ENCODE results near the gene ILK. TPM values are rescaled to one million over a fixed set of nuclear protein-coding genes. Genes with fewer than 3 reads are reported as not detected.

The ILK gene
- total RNA-seq, 1 experiment from 2014 or later: 92.3 TPM

- no TSS peak for BruUV-seq (replicated peaks)
- Mint-ChIP-seq H3K4me1 (ENCODE audit: insufficient read depth, unreplicated experiment) (peaks cover under 1% of the 10 kb centered on the region), H3K36me3 (ENCODE audit: insufficient read depth, unreplicated experiment) (peaks cover 10% of the 10 kb centered on the region), H3K27ac (ENCODE audit: low read depth, unreplicated experiment) (no peak overlapping the region), H3K4me3 (ENCODE audit: unreplicated experiment) (no peak overlapping the region), H3K27me3 (ENCODE audit: insufficient read depth, unreplicated experiment) (no peaks in the 10 kb centered on the region), H3K9me3 (ENCODE audit: unreplicated experiment) (no peaks in the 10 kb centered on the region)
- no peak for DNase-seq (ENCODE audit: unreplicated experiment)
- TF ChIP-seq, protein P1, sequence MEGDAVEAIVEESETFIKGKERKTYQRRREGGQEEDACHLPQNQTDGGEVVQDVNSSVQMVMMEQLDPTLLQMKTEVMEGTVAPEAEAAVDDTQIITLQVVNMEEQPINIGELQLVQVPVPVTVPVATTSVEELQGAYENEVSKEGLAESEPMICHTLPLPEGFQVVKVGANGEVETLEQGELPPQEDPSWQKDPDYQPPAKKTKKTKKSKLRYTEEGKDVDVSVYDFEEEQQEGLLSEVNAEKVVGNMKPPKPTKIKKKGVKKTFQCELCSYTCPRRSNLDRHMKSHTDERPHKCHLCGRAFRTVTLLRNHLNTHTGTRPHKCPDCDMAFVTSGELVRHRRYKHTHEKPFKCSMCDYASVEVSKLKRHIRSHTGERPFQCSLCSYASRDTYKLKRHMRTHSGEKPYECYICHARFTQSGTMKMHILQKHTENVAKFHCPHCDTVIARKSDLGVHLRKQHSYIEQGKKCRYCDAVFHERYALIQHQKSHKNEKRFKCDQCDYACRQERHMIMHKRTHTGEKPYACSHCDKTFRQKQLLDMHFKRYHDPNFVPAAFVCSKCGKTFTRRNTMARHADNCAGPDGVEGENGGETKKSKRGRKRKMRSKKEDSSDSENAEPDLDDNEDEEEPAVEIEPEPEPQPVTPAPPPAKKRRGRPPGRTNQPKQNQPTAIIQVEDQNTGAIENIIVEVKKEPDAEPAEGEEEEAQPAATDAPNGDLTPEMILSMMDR (IDR thresholded peaks at IDR 0.05; ENCODE audit: unreplicated experiment): no peak
- ChIA-PET POLR2A (no interaction called here), CTCF (interaction anchor here (0.5 to 1.2 kb wide), 2 partner anchors 126 to 1014 kb away, joined by 3 to 5 read pairs; partner anchors contain the start of gene MRPL17)
- intact Hi-C loops (cut with micrococcal nuclease): no loop called here
Measured at GRCh38 chr11:6557063-6557462, 46.5 kb upstream of the ILK start.

DNA sequence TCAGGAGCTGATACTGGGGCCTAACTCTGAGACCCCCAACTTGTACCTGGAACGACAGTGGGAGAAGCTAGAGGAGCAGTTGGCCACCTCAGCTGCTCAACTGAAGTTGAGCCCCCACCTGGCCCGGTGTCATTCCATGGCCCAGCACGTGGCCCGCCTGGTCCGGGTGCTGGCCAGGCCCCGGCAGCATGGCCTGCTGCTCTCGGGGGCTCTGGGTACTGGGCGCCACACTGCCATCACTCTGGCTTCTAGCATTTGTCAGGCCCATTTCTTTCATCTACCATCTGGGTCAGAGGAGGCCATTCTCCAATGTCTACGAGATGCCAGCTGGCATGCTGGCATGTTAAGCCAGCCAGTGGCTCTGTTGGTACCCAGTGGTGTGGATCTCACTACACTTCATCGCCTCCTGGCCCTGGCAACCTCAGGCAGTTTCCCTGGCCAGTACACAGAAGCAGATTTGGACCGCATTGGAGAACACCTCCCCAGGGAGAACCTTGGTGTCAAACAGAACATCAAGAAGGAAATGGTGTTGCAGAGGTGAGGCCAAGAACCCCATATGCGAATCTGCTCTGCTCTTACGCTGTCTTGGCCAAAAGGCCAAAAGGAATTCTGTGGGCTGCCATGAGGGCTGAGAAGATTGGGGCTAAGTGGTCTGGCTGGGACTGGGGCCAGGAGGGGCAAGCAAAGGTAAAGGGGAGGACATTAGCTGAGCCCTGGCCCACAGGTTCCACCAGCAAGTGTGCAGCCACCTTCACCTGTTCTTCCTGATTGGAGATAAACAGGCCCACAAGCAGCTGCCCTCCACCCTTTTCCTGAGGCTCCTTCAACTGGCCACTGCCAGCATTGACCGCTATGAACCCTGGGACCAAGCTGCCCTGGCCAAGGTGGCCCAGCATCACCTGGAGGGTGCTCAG lies 45.6 kb upstream of the ILK start:
- no peak overlapping the region for H3K27ac Mint-ChIP-seq (ENCODE audit: low read depth, unreplicated experiment)
- H3K36me3 Mint-ChIP-seq (ENCODE audit: insufficient read depth, unreplicated experiment): peaks cover 10% of the 10 kb centered on the region
- peaks cover 5% of the 10 kb centered on the region for H3K4me1 Mint-ChIP-seq (ENCODE audit: insufficient read depth, unreplicated experiment)
- POLR2A ChIA-PET: no interaction called here
- intact Hi-C loops (cut with micrococcal nuclease): no loop called here
- BruUV-seq (replicated peaks): no TSS peak
- H3K27me3 Mint-ChIP-seq (ENCODE audit: insufficient read depth, unreplicated experiment): no peaks in the 10 kb centered on the region
- CTCF ChIA-PET: interaction anchor here (0.5 to 1.2 kb wide), 3 partner anchors 125 to 1335 kb away, joined by 3 to 5 read pairs (median 4); partner anchors contain the start of gene MRPL17
- no peaks in the 10 kb centered on the region for H3K9me3 Mint-ChIP-seq (ENCODE audit: unreplicated experiment)
- no peak for DNase-seq (ENCODE audit: unreplicated experiment)
- TF ChIP-seq, protein P1 (IDR thresholded peaks at IDR 0.05; ENCODE audit: unreplicated experiment): no peak
- no peak overlapping the region for H3K4me3 Mint-ChIP-seq (ENCODE audit: unreplicated experiment)

DNA sequence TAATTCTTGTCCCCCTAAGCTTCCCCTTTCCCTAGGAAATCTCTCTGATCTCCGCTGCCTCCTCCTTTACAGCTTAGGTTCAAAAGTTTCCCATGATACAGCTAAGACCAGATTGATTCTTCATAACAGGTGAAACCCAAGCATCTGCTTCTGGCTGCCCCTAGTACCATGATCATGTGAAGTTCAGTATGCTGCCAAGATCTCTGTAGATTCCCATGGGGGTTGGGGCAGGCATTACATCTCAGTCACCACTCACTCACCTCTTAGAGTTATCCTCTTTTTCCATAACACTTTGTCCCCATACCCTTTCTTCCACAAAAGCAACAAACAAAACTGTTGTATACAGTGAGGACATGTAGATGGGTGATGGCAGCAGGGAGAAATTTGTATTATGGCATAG lies 44.2 kb upstream of the ILK start:
- intact Hi-C loops (cut with micrococcal nuclease): no loop called here
- BruUV-seq (replicated peaks): no TSS peak
- CTCF ChIA-PET: interaction anchor here (1.1 to 1.2 kb wide), 2 partner anchors 28 to 1333 kb away, joined by 3 to 4 read pairs; no protein-coding TSS in a partner anchor

GRCh38 chr11:6561288-6561687 lies 42.3 kb upstream of the ILK start:
- no peaks in the 10 kb centered on the region for H3K27me3 Mint-ChIP-seq (ENCODE audit: insufficient read depth, unreplicated experiment)
- POLR2A ChIA-PET: interaction anchor here (1.0 kb wide), 1 partner anchor 52 kb away, joined by 4 read pairs; no protein-coding TSS in a partner anchor
- TF ChIP-seq, protein P1 (IDR thresholded peaks at IDR 0.05; ENCODE audit: unreplicated experiment): no peak
- intact Hi-C loops (cut with micrococcal nuclease): no loop called here
- no peak overlapping the region for H3K27ac Mint-ChIP-seq (ENCODE audit: low read depth, unreplicated experiment)
- no peaks in the 10 kb centered on the region for H3K9me3 Mint-ChIP-seq (ENCODE audit: unreplicated experiment)
- peaks cover 11% of the 10 kb centered on the region for H3K4me1 Mint-ChIP-seq (ENCODE audit: insufficient read depth, unreplicated experiment)
- H3K36me3 Mint-ChIP-seq (ENCODE audit: insufficient read depth, unreplicated experiment): peaks cover 10% of the 10 kb centered on the region
- no peak for DNase-seq (ENCODE audit: unreplicated experiment)
- CTCF ChIA-PET: no interaction called here
- H3K4me3 Mint-ChIP-seq (ENCODE audit: unreplicated experiment): no peak overlapping the region
- BruUV-seq (replicated peaks): no TSS peak

More for the DNA sequence above, 44.2 kb upstream of the ILK start:
- peaks cover 10% of the 10 kb centered on the region for H3K36me3 Mint-ChIP-seq (ENCODE audit: insufficient read depth, unreplicated experiment)
- H3K9me3 Mint-ChIP-seq (ENCODE audit: unreplicated experiment): no peaks in the 10 kb centered on the region
- POLR2A ChIA-PET: no interaction called here
- DNase-seq (ENCODE audit: unreplicated experiment): no peak
- no peaks in the 10 kb centered on the region for H3K27me3 Mint-ChIP-seq (ENCODE audit: insufficient read depth, unreplicated experiment)
- H3K4me3 Mint-ChIP-seq (ENCODE audit: unreplicated experiment): no peak overlapping the region
- TF ChIP-seq, protein P1 (IDR thresholded peaks at IDR 0.05; ENCODE audit: unreplicated experiment): no peak
- H3K4me1 Mint-ChIP-seq (ENCODE audit: insufficient read depth, unreplicated experiment): peaks cover 5% of the 10 kb centered on the region
- H3K27ac Mint-ChIP-seq (ENCODE audit: low read depth, unreplicated experiment): no peak overlapping the region
